Dedifferentiated amniotic fluid mesenchymal stem cell (primary cell): ENCODE measurements around the gene AACS.

Experiments
- DNase-seq: peaks from one replicate; pipeline ENCODE4 v3.0.0-alpha.2; 2016; ENCODE audit errors: extremely low spot score

AACS gene

GRCh38 chr12:125185740-125186470 is 120.7 kb downstream of the AACS start, which contains the start of gene TMEM132B:
Gene TMEM132B, plus strand, starts transcription at chr12:125186386.
- DNase-seq = peak; percentile 62

- DNase-seq = no peak
Measured at GRCh38 chr12:125186471-125187147, 121.4 kb downstream of the AACS start.

DNA sequence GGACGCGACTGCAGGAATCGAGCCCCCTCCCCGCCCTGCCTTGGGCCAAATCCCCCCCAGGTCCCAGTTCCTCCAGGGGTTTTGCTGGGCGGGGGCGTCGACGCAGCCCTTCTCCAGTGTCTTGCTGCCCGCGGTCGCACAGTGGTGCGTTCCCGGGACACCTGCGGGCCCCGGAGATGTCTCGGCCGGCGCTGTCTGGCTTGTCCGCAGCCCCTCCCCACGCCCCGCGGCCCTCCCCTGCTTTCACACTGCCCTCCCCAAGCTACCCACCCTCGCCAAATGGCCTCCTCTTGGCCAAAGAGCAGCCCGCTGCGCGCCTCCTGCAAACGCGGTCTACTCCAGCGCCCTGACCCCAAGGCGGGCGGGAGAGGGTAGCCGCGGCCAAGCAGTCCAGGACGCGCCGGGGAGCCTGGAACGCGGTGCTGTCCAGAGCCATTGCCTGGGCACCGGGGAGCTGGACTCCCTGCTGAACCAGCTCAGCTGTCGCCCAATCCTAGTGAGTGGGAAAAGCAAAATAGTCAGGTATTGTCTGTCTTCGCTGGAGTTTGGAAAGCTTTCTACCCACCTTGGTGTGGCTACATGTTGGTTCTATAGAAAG is 122.0 kb downstream of the AACS start:
- DNase-seq = no peak

GRCh38 chr12:125187780-125188741 is 122.8 kb downstream of the AACS start:
- DNase-seq = no peak

DNA sequence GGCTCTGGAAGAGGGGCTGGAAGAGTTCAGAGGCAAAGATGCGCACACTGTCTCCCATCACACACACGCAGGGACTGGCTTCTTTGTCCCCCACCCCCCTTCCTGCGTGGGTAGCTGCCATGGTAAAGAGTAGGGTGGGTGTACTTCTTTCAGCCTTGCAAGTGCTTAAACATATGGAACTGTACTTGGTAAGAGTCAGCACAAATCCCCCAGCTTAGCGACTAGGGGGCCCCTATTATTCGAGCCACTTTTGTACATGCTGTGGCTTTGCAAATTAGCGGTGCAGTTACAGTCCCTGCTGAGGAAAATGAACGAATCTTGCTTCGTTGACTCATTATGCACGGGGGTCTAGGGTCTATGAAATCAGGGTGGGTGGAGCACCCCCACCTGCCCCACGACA is 123.8 kb downstream of the AACS start:
- DNase-seq = no peak

- DNase-seq = no peak
Measured at GRCh38 chr12:125189502-125189901, 124.3 kb downstream of the AACS start.

DNA sequence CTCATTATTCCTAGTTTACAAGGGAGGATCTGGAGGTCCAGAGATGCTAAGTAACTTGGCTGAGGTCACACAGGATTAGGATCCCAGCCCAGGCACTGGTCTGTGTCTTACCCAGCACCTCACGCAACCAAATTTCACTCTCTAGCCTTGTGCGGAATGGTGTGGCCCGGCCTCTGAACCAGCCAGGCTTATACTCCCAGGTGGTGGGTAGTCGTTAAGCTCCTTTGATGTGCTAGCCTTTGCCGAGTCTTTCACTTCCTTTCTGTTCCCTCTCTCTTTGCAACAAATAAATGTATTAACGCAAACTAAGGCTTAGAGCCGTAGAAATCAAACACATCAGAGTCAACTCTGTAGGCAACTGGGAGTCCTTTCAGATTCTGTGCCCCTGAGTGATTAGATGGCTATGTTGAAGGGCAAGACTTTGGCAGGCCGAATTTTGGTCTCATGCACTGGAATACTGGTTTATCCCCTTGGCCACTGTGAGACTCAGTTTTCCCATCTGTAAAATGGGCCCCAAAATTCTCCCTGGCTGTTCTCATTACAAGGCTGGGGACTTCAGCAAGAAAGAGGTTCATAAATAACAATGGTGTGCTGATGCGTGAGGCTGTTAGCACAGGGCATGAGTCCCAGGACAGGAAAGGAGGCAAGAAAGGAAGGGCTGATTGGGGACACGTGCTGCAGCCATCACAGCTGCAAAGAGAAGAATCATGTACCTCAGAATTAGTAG is 126.3 kb downstream of the AACS start:
- DNase-seq = no peak

DNA sequence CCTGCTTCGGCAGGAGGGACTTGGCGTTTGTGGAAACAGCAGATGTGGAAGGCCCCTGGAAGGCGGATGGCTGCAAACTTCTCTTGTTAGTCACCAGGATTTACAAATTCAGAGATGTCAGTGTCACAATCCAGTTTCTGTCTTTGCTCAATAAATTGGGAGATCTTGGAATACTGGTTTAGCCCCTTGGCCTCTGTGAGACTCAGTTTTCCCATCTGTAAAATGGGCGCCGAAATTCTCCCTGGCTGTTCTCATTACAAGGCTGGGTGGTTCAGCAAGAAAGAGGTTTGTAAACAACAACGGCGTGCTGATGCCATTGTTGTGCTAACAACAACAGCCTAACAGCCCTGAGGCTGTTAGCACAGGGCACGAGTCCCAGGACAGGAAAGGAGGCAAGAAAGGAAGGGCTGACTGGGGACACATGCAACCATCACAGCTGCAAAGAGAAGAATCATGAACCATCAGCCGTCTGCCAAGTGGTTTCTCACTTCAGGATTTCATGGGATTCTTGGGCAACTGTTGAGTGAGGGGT is 127.5 kb downstream of the AACS start:
- no peak for DNase-seq
